SK-N-SH treated with all-trans-retinoic acid at 6 μM for 48 hours (cell line): ENCODE measurements around the gene LAP3.

Experiments used
- ISL1 ChIP-seq: fragments of 250-450 bp; sonication (Bioruptor Pico); IDR thresholded peaks from 2 replicates; pipeline ENCODE4 v2.1.2; 2022; ENCODE audit warnings: mild to moderate bottlenecking, moderate library complexity
- PPARA ChIP-seq: fragments of 250-450 bp; sonication (Bioruptor Pico); IDR thresholded peaks from 2 replicates; pipeline ENCODE4 v1.5.0; 2020; ENCODE audit warnings: mild to moderate bottlenecking, borderline replicate concordance
- RARB ChIP-seq: fragments of 250-450 bp; sonication (Bioruptor Pico); IDR thresholded peaks from 2 replicates; pipeline ENCODE4 v1.8.0; 2021; ENCODE audit warnings: mild to moderate bottlenecking, moderate library complexity
- TCF4 ChIP-seq: fragments of 250-450 bp; sonication (Bioruptor Pico); IDR thresholded peaks from 2 replicates; pipeline ENCODE4 v1.8.0; 2021; ENCODE audit warnings: mild to moderate bottlenecking, moderate library complexity, borderline replicate concordance
- TOX ChIP-seq: fragments of 250-450 bp; sonication (Bioruptor Pico); IDR thresholded peaks from 2 replicates; pipeline ENCODE4 v1.8.0; 2021; ENCODE audit warnings: mild to moderate bottlenecking, moderate library complexity, borderline replicate concordance
- ZNF70 ChIP-seq: fragments of 450-650 bp; formaldehyde crosslinking; IDR thresholded peaks from 2 replicates; pipeline ENCODE4 v1.5.0; 2020; ENCODE audit warnings: mild to moderate bottlenecking, moderate library complexity
- TF ChIP-seq, protein P1 (sequence below): fragments of 250-450 bp; sonication (Bioruptor Pico); IDR thresholded peaks from 2 replicates; pipeline ENCODE4 v1.5.0; 2020; ENCODE audit warnings: mild to moderate bottlenecking, moderate library complexity
- TF ChIP-seq, protein P2 (sequence below): fragments of 250-450 bp; sonication (Bioruptor Pico); IDR thresholded peaks from 2 replicates; pipeline ENCODE4 v1.8.0; 2021; ENCODE audit warnings: low read depth, mild to moderate bottlenecking, moderate library complexity, borderline replicate concordance

DNA sequence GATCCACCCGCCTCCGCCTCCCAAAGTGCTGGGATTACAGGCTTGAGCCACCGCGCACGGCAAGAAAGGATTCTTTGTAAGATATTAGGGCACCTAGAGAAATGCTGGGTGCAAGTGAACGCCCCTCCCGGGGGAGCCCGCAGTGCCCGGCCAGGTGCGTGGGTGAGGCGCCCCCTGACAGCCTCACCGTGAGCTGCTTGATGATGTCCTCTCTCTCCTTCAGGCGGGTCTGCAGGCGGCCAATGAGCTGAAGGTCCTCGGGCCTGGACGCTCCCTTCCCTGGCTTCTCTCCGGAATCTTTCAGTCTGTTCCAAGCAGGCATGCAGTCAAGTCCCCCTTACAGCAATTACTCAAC, 59.3 kb downstream of the LAP3 start:
- TF ChIP-seq, protein P1, sequence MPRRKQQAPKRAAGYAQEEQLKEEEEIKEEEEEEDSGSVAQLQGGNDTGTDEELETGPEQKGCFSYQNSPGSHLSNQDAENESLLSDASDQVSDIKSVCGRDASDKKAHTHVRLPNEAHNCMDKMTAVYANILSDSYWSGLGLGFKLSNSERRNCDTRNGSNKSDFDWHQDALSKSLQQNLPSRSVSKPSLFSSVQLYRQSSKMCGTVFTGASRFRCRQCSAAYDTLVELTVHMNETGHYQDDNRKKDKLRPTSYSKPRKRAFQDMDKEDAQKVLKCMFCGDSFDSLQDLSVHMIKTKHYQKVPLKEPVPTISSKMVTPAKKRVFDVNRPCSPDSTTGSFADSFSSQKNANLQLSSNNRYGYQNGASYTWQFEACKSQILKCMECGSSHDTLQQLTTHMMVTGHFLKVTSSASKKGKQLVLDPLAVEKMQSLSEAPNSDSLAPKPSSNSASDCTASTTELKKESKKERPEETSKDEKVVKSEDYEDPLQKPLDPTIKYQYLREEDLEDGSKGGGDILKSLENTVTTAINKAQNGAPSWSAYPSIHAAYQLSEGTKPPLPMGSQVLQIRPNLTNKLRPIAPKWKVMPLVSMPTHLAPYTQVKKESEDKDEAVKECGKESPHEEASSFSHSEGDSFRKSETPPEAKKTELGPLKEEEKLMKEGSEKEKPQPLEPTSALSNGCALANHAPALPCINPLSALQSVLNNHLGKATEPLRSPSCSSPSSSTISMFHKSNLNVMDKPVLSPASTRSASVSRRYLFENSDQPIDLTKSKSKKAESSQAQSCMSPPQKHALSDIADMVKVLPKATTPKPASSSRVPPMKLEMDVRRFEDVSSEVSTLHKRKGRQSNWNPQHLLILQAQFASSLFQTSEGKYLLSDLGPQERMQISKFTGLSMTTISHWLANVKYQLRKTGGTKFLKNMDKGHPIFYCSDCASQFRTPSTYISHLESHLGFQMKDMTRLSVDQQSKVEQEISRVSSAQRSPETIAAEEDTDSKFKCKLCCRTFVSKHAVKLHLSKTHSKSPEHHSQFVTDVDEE: no peak
- TF ChIP-seq PPARA (CRISPR knock-in tag) (no peak), TCF4 (CRISPR knock-in tag) (no peak), ZNF70 (no peak), RARB (CRISPR knock-in tag) (no peak), TOX (CRISPR knock-in tag) (no peak), ISL1 (no peak)
- TF ChIP-seq, protein P2, sequence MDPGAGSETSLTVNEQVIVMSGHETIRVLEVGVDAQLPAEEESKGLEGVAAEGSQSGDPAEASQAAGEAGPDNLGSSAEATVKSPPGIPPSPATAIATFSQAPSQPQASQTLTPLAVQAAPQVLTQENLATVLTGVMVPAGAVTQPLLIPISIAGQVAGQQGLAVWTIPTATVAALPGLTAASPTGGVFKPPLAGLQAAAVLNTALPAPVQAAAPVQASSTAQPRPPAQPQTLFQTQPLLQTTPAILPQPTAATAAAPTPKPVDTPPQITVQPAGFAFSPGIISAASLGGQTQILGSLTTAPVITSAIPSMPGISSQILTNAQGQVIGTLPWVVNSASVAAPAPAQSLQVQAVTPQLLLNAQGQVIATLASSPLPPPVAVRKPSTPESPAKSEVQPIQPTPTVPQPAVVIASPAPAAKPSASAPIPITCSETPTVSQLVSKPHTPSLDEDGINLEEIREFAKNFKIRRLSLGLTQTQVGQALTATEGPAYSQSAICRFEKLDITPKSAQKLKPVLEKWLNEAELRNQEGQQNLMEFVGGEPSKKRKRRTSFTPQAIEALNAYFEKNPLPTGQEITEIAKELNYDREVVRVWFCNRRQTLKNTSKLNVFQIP (CRISPR knock-in tag): no peak
